Measurements from ENCODE around the gene RPL18A.

The RPL18A gene

GRCh38 chr19:17841810-17842662 is 17.7 kb upstream of the RPL18A start:
- FAIRE-seq: no peak

- FAIRE-seq: no peak
Observed at GRCh38 chr19:17842663-17843291, 16.9 kb upstream of the RPL18A start.

- FAIRE-seq: no peak
Observed at GRCh38 chr19:17843292-17843827, 16.4 kb upstream of the RPL18A start.

- FAIRE-seq: no peak
Observed at GRCh38 chr19:17843908-17844490, 15.7 kb upstream of the RPL18A start.

- FAIRE-seq: no peak
Observed at GRCh38 chr19:17846146-17846545, 13.6 kb upstream of the RPL18A start.

- no peak for FAIRE-seq
Observed at GRCh38 chr19:17847538-17848366, 12.0 kb upstream of the RPL18A start, which contains the start of gene JAK3. Gene JAK3, minus strand, starts transcription at chr19:17847982. Its CDS starts 3,565 bp downstream, at chr19:17844417.

GRCh38 chr19:17848595-17849292 is 11.0 kb upstream of the RPL18A start:
- no peak for FAIRE-seq

GRCh38 chr19:17854061-17854460 is 5.6 kb upstream of the RPL18A start:
- FAIRE-seq: no peak

GRCh38 chr19:17855280-17856152 is 4.2 kb upstream of the RPL18A start:
- no peak for FAIRE-seq

- FAIRE-seq: no peak
Observed at GRCh38 chr19:17860331-17860992, 752 bp downstream of the RPL18A start.

GRCh38 chr19:17860993-17861360 is 1.3 kb downstream of the RPL18A start:
- FAIRE-seq: no peak

GRCh38 chr19:17861542-17862402 is 2.1 kb downstream of the RPL18A start:
- no peak for FAIRE-seq

- FAIRE-seq: no peak
Observed at GRCh38 chr19:17862711-17863519, 3.2 kb downstream of the RPL18A start.

GRCh38 chr19:17863520-17864182 is 3.9 kb downstream of the RPL18A start:
- FAIRE-seq: no peak

- FAIRE-seq: no peak
Observed at GRCh38 chr19:17865364-17866311, 5.9 kb downstream of the RPL18A start.

GRCh38 chr19:17866312-17866963 is 6.7 kb downstream of the RPL18A start:
- no peak for FAIRE-seq
